T-cell (primary cell): ENCODE results near the gene GMPPB. TPM values are rescaled to one million over a fixed set of nuclear protein-coding genes. Genes with fewer than 3 reads are reported as not detected.
"Not testable (repeated sequence)": the region's sequence is repeated elsewhere in the genome, so short reads cannot be mapped to it uniquely, and the experiment has no call there.

Experiments used
- ATAC-seq, 4 experiments: fragments of 200-7000 bp in 3 of 4; fragments of 150-1000 bp in 1 of 4; cut with Tn5 transposase; replicated peaks in 1 of 4; 1 replicate in 3 of 4; 2 replicates in 1 of 4; pipeline ENCODE4 v1.10.0; 2021; ENCODE audit warnings: moderate library complexity in 3 of 4, mild to moderate bottlenecking in 2 of 4, moderate number of reproducible peaks in 1 of 4
- CTCF ChIA-PET, 2 donors: fragments of 300-600 bp; sonication (Branson Sonifier 250); formaldehyde crosslinking; loops; one replicate each; lab custom pipeline; 2022; ENCODE audit warnings: antibody characterized with exemption in 2 of 2; lab: Charles Lee
- POLR2A ChIA-PET, 2 donors: fragments of 300-600 bp; sonication (Branson Sonifier 250); formaldehyde crosslinking; loops; one replicate each; lab custom pipeline; 2022; ENCODE audit warnings: antibody characterized with exemption in 2 of 2; lab: Charles Lee
- DNase-seq, 35 experiments: peaks; one replicate each; pipeline versions ENCODE4 v3.0.0 to v3.0.0-alpha.2; 2013 to 2023
- H3K27ac ChIP-seq: one replicate; pipeline ENCODE4 v1.5.1; 2013; ENCODE audit warnings: low read length
- H3K27me3 ChIP-seq, 2 experiments: replicated peaks in 1 of 2; 1 replicate in 1 of 2; 2 replicates in 1 of 2; pipeline versions ENCODE4 v1.6.1 to v1.7.0; 2013; ENCODE audit warnings: low read length in 1 of 2, mixed read lengths in 1 of 2; ENCODE audit not compliant: control insufficient read depth in 2 of 2, insufficient read depth in 2 of 2; ENCODE audit errors: extremely low read depth in 1 of 2
- H3K36me3 ChIP-seq, 2 donors: 1 replicate in 1 of 2; 2 replicates in 1 of 2; pipeline versions ENCODE4 v1.6.1 to v1.7.0; 2013; ENCODE audit warnings: low read length in 1 of 2; ENCODE audit not compliant: control insufficient read depth in 2 of 2, insufficient read depth in 1 of 2; ENCODE audit errors: extremely low read depth in 1 of 2
- H3K4me1 ChIP-seq, 2 experiments: 1 replicate in 1 of 2; 2 replicates in 1 of 2; pipeline versions ENCODE4 v1.6.1 to v1.7.0; 2013; ENCODE audit warnings: low read length in 2 of 2, mixed read lengths in 1 of 2; ENCODE audit not compliant: insufficient read depth in 2 of 2, control insufficient read depth in 1 of 2; ENCODE audit errors: extremely low read depth in 1 of 2
- H3K4me3 ChIP-seq, 2 donors: 1 replicate in 1 of 2; 2 replicates in 1 of 2; pipeline versions ENCODE4 v1.5.1 to v1.7.0; 2013; ENCODE audit warnings: mild to moderate bottlenecking in 2 of 2, low read length in 1 of 2, moderate library complexity in 1 of 2; ENCODE audit not compliant: control insufficient read depth in 1 of 2; ENCODE audit errors: extremely low read depth in 1 of 2
- H3K9me3 ChIP-seq: 2 replicates; pipeline ENCODE4 v1.7.0; 2013
- H3K27ac Mint-ChIP-seq, 2 donors: one replicate each; pipeline ENCODE4 v1.8.0; 2020 to 2021; ENCODE audit warnings: mild to moderate bottlenecking in 2 of 2, mixed read lengths in 2 of 2
- H3K27me3 Mint-ChIP-seq, 2 donors: one replicate each; pipeline ENCODE4 v1.8.0; 2021 to 2022; ENCODE audit warnings: mixed read lengths in 2 of 2
- H3K36me3 Mint-ChIP-seq: one replicate; pipeline ENCODE4 v1.8.0; 2021; ENCODE audit warnings: mixed read lengths
- H3K4me1 Mint-ChIP-seq, 3 donors: one replicate each; pipeline ENCODE4 v1.8.0; 2020 to 2022; ENCODE audit warnings: mixed read lengths in 3 of 3, mild to moderate bottlenecking in 1 of 3
- H3K4me3 Mint-ChIP-seq, 3 donors: one replicate each; pipeline ENCODE4 v1.8.0; 2020 to 2022; ENCODE audit warnings: mild to moderate bottlenecking in 3 of 3, mixed read lengths in 3 of 3, moderate library complexity in 3 of 3
- H3K9me3 Mint-ChIP-seq, 3 donors: one replicate each; pipeline ENCODE4 v1.8.0; 2020 to 2022; ENCODE audit warnings: mixed read lengths in 3 of 3
- WGBS: methylation state at CpG from one replicate; pipeline ENCODE4 v1.1.5; 2013; ENCODE audit warnings: missing lambda C conversion rate; ENCODE audit not compliant: insufficient coverage; 5-methylcytosine and 5-hydroxymethylcytosine counted together
- total RNA-seq, 35 experiments: library from RNA in 6 of 35; stranded (reverse) in 6 of 35; fragments of 120-200 nt in 1 of 35; gene quantifications; one replicate each; pipeline versions ENCODE4 v1.2.1 to v1.2.4 and lab custom pipeline; 2013 to 2026

Gene GMPPB
- total RNA-seq, 5 donors from 2014 or later (not counting 1 experiment from before 2014, with no cell fraction given): 34.5 to 54.5 (median 39.9) TPM

DNA sequence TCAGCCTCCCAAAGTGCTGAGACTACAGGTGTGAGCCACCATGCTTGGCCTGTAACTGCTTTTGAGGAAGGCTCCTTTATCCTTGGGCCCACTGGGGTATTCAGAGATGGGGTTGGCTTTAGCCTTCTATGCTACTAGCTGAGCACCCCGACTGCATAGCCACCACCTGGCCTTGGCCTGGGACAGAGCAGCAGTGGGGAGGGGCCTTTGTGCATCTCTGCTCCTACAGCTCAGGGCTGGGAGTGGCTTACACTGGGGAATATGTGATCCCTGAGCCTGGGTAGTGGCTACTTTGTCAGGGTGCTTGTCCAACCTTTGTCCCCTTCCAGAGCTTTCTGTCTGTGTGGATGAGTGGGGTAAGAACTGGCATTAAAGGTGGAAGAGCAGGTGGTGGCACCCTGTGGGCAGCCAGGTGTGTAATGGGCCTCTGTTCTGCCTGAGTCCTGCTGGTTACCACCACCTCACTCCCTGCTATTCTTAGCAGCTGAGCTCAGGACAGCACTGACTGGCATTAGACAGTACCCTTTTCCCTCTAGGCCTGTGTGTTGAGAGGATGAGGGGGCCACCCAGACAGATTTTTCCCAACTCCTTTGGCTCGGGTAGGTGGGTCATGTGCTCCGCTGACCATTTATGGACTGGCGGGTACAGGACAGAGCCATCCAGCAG, 28.3 kb downstream of the GMPPB start:
- H3K36me3 ChIP-seq: peaks cover 11 to 30% of the 10 kb centered on the region in 2 donors
- H3K36me3 Mint-ChIP-seq, POLR2A ChIA-PET, H3K27ac Mint-ChIP-seq, H3K27me3 ChIP-seq, H3K4me3 Mint-ChIP-seq, H3K27me3 Mint-ChIP-seq, H3K4me3 ChIP-seq, H3K9me3 Mint-ChIP-seq, DNase-seq, H3K27ac ChIP-seq, H3K9me3 ChIP-seq, ATAC-seq: not testable (repeated sequence)
- peaks cover 2 to 12% of the 10 kb centered on the region in 2 experiments for H3K4me1 ChIP-seq
- 80% methylated on average over 2 of the region's 4 CpGs for WGBS
- peaks cover 22 to 33% (median 25%) of the 10 kb centered on the region in 3 donors for H3K4me1 Mint-ChIP-seq
- CTCF ChIA-PET: interaction anchor here in 1 of 2 donors (0.6 kb wide), 1 partner anchor 23 kb away, joined by 10 read pairs; no protein-coding TSS in a partner anchor

DNA sequence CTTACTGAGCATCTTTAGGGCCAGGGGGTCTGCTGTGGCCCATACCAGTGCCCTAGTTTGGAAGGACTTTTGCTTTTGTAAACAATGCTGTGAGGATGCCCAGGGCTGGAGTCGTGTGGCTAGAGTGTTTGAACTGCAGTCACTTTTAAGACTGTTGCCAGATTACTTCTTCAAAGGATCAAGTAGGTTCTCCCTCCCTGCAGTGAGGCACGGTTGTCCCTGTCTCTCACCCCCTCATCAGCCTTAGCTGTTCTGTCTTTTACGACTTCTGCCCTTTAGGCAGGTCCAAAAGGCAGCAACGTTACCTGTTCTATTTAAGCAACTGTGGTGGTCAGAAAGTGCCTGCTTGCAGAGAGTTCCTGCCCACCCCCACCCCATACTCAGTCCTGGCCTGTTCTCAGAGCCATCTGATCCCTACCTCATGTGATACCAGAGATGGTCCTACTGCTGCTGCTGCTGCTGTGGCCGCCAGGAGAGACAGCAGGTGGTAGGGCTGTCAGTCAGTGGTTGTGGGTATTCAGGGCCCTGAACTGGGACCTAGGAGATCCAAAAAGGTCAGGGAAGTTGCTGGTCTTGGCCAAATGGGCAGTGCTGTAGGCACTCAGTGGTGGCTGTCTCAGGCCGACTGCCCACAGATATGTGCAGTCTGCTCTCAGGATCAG, 29.2 kb downstream of the GMPPB start:
- H3K4me3 ChIP-seq, H3K27ac Mint-ChIP-seq, H3K27me3 Mint-ChIP-seq, H3K36me3 Mint-ChIP-seq, DNase-seq, H3K4me3 Mint-ChIP-seq, CTCF ChIA-PET, H3K9me3 ChIP-seq, ATAC-seq, POLR2A ChIA-PET, H3K9me3 Mint-ChIP-seq, H3K27me3 ChIP-seq, H3K27ac ChIP-seq: not testable (repeated sequence)
- H3K4me1 Mint-ChIP-seq: peaks cover 30 to 42% (median 32%) of the 10 kb centered on the region in 3 donors
- H3K4me1 ChIP-seq: peaks cover 6 to 21% of the 10 kb centered on the region in 2 experiments
- 77% methylated on average over 3 of the region's 6 CpGs for WGBS
- peaks cover 11 to 21% of the 10 kb centered on the region in 2 donors for H3K36me3 ChIP-seq

DNA sequence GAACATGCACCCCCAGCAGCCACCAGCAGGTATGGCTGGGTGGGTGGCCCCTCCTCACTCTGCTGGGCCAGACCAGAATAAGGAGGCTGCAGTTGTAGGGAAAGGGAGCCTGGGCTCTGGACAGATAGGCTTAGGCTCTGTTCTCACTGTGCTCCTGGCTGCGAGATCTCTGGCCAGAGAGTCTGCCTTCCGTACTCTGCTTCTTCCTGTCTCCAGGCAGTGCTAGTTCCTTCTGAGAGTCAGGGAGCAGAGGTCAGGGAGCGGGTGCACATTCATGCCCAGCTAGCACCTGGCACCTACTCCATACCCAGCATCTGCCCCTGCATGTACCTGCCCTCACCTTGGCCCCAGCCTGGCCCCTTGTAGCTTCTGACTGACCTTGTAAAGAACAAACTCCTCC, 32.3 kb downstream of the GMPPB start:
- ATAC-seq, H3K9me3 ChIP-seq, H3K9me3 Mint-ChIP-seq, H3K27ac ChIP-seq, H3K36me3 ChIP-seq, H3K27me3 Mint-ChIP-seq, CTCF ChIA-PET, H3K36me3 Mint-ChIP-seq, DNase-seq, H3K4me3 ChIP-seq, H3K27ac Mint-ChIP-seq, POLR2A ChIA-PET: not testable (repeated sequence)
- Mint-ChIP-seq H3K4me1 (peaks cover 42 to 55% (median 52%) of the 10 kb centered on the region in 3 donors), H3K4me3 (peak overlapping the region; percentile 93 to 97 (median 96))
- H3K4me1 ChIP-seq: peaks cover 6 to 41% of the 10 kb centered on the region in 2 experiments
- H3K27me3 ChIP-seq: peaks cover 0 to 12% of the 10 kb centered on the region in 2 experiments
- 96% methylated on average over 3 of the region's 3 CpGs for WGBS

DNA sequence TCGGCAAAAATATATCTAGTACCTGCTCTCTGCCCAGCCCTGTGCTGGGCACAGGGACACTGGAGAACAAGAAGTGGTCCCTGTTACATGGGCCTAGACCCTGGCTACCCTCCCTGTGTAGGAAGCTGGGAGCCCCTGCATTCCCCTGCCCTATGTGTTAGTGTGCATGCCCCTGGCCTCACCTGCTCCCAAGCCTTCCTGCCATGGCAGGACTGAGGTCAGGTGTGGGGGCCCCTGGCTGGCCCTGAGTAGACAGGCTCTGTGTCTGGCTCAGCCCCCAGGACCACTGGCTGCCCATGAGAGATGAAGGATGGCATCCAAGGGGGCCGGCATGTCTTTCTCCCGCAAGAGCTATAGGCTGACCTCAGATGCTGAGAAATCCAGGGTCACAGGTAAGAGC, 32.9 kb downstream of the GMPPB start:
- H3K27ac ChIP-seq, DNase-seq, H3K36me3 Mint-ChIP-seq, ATAC-seq, H3K27me3 Mint-ChIP-seq, H3K4me3 ChIP-seq, H3K36me3 ChIP-seq, POLR2A ChIA-PET, CTCF ChIA-PET, H3K9me3 Mint-ChIP-seq, H3K9me3 ChIP-seq: not testable (repeated sequence)
- Mint-ChIP-seq H3K27ac (peak overlapping the region; percentile 46 to 97), H3K4me3 (peak overlapping the region; percentile 93 to 97 (median 96)), H3K4me1 (peaks cover 44 to 55% (median 54%) of the 10 kb centered on the region in 3 donors)
- Histone ChIP-seq H3K27me3 (peaks cover 0 to 17% of the 10 kb centered on the region in 2 experiments), H3K4me1 (peaks cover 6 to 48% of the 10 kb centered on the region in 2 experiments)
- 89% methylated on average over 3 of the region's 3 CpGs for WGBS

DNA sequence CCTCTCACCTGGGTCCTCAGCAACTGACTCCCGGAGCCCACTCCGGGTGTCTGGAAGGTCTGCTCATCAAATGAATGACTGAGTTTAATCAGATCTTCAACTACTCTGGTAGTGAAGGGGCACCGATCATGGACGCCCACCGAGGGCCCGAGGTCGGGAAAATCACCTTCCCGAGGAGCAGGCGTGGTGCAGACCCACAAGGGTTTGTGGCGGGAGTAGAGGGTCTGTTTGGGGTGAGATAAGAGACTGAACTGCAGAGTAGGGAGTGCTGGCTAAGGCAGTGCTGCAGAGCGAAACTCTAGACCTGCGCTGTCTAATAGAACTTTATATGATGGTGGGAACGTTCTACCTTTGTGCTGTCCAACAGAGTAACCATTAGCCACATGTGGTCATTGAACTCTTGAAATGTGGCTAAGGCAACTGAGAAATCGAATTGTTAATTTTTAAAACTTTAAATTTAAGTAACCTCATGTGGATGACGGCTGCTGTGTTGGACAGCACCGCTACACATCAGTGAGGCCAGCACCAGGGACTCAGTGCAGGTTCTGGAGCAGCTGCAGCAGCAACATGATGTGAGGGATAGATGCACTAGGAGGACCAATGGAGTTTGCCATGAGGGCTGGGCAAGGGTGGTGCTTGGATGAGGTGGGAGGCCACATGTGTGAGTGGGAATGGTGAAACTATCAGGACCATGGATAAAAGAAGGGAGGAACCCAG, 33.7 kb downstream of the GMPPB start:
- Histone ChIP-seq H3K4me1 (peaks cover 6 to 52% of the 10 kb centered on the region in 2 experiments), H3K4me3 (peak overlapping the region; percentile 94 to 99), H3K27me3 (peaks cover 0 to 20% of the 10 kb centered on the region in 2 experiments), H3K27ac (peak overlapping the region; percentile 38)
- H3K27me3 Mint-ChIP-seq, ATAC-seq, POLR2A ChIA-PET, DNase-seq, H3K36me3 ChIP-seq, H3K9me3 Mint-ChIP-seq, H3K9me3 ChIP-seq, H3K36me3 Mint-ChIP-seq: not testable (repeated sequence)
- WGBS: 11% methylated on average over 11 of the region's 16 CpGs
- Mint-ChIP-seq H3K4me3 (peak overlapping the region; percentile 93 to 97 (median 96)), H3K4me1 (peaks cover 45 to 57% (median 55%) of the 10 kb centered on the region in 3 donors), H3K27ac (peak overlapping the region; percentile 94 to 97)
- CTCF ChIA-PET: interaction anchor here in 1 of 2 donors (0.5 kb wide), 1 partner anchor 88 kb away, joined by 4 read pairs; no protein-coding TSS in a partner anchor
